ENCODE results near the gene THBS2.

The THBS2 gene

DNA sequence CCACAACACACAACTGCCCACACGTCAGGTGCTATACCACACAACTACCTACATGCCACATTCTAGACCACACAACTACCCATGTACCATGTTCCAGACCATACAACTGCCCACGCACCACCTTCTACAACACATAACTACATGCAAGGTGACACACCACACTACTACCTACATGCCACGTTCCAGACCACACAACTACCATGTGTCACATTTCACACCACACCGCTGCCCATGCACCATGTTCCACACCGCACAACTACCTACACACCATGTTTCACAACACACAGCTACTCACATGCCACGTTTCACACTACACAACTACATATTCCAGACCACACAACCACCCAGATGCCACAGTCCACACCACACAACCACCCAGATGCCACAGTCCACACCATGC, 19.8 kb downstream of the THBS2 start:
- no peaks in the 10 kb centered on the region for H3K9me3 ChIP-seq (replicated peaks; ENCODE audit: insufficient read depth, low read length)
- H3K36me3 ChIP-seq (replicated peaks; ENCODE audit: insufficient read depth, low read length): no peaks in the 10 kb centered on the region
- no peaks in the 10 kb centered on the region for H3K79me2 ChIP-seq (ENCODE audit: low read length)
- no peaks in the 10 kb centered on the region for H3K9me2 ChIP-seq (replicated peaks; ENCODE audit: insufficient read depth, low read length)
- TF ChIP-seq, protein P1, sequence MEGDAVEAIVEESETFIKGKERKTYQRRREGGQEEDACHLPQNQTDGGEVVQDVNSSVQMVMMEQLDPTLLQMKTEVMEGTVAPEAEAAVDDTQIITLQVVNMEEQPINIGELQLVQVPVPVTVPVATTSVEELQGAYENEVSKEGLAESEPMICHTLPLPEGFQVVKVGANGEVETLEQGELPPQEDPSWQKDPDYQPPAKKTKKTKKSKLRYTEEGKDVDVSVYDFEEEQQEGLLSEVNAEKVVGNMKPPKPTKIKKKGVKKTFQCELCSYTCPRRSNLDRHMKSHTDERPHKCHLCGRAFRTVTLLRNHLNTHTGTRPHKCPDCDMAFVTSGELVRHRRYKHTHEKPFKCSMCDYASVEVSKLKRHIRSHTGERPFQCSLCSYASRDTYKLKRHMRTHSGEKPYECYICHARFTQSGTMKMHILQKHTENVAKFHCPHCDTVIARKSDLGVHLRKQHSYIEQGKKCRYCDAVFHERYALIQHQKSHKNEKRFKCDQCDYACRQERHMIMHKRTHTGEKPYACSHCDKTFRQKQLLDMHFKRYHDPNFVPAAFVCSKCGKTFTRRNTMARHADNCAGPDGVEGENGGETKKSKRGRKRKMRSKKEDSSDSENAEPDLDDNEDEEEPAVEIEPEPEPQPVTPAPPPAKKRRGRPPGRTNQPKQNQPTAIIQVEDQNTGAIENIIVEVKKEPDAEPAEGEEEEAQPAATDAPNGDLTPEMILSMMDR (IDR thresholded peaks at IDR 0.05; ENCODE audit: low read length): no peak
- TF ChIP-seq EZH2phosphoT487 (IDR thresholded peaks at IDR 0.05; ENCODE audit: low read length): no peak
- no peak for TF ChIP-seq EZH2 (optimal IDR thresholded peaks at IDR 0.05; ENCODE audit: low read depth, low read length)
- no peak overlapping the region for H2AFZ ChIP-seq (ENCODE audit: low read length)
- H3F3A ChIP-seq (ENCODE audit: insufficient read depth, low read length): no peaks in the 10 kb centered on the region
- H3K4me3 ChIP-seq (ENCODE audit: low read length): no peak overlapping the region
- H3K27me3 ChIP-seq (replicated peaks; ENCODE audit: insufficient read depth, low read length): no peaks in the 10 kb centered on the region
- H3K27ac ChIP-seq (ENCODE audit: low read length): no peak overlapping the region
- no peak overlapping the region for H3K9ac ChIP-seq (ENCODE audit: low read length)
- H4K20me1 ChIP-seq (ENCODE audit: insufficient read depth, low read length): no peaks in the 10 kb centered on the region
- no peak for DNase-seq
- no peak overlapping the region for H3K4me2 ChIP-seq (ENCODE audit: low read depth, low read length)
- no peaks in the 10 kb centered on the region for H3K4me1 ChIP-seq (ENCODE audit: low read length)

- Histone ChIP-seq H2AFZ (ENCODE audit: low read length) (no peak overlapping the region), H3K4me3 (ENCODE audit: low read length) (no peak overlapping the region), H3K27me3 (replicated peaks; ENCODE audit: insufficient read depth, low read length) (no peaks in the 10 kb centered on the region), H3K4me1 (ENCODE audit: low read length) (no peaks in the 10 kb centered on the region), H3K79me2 (ENCODE audit: low read length) (no peaks in the 10 kb centered on the region), H3K9me2 (replicated peaks; ENCODE audit: insufficient read depth, low read length) (no peaks in the 10 kb centered on the region), H3F3A (ENCODE audit: insufficient read depth, low read length) (no peaks in the 10 kb centered on the region), H3K9ac (ENCODE audit: low read length) (no peak overlapping the region), H3K4me2 (ENCODE audit: low read depth, low read length) (no peak overlapping the region), H3K27ac (ENCODE audit: low read length) (no peak overlapping the region), H3K36me3 (replicated peaks; ENCODE audit: insufficient read depth, low read length) (no peaks in the 10 kb centered on the region), H3K9me3 (replicated peaks; ENCODE audit: insufficient read depth, low read length) (no peaks in the 10 kb centered on the region), H4K20me1 (ENCODE audit: insufficient read depth, low read length) (no peaks in the 10 kb centered on the region)
- DNase-seq: no peak
- TF ChIP-seq, protein P1 (IDR thresholded peaks at IDR 0.05; ENCODE audit: low read length): no peak
- TF ChIP-seq EZH2phosphoT487 (IDR thresholded peaks at IDR 0.05; ENCODE audit: low read length) (no peak), EZH2 (optimal IDR thresholded peaks at IDR 0.05; ENCODE audit: low read depth, low read length) (no peak)
Measured at GRCh38 chr6:169233181-169233580, 20.5 kb downstream of the THBS2 start.

DNA sequence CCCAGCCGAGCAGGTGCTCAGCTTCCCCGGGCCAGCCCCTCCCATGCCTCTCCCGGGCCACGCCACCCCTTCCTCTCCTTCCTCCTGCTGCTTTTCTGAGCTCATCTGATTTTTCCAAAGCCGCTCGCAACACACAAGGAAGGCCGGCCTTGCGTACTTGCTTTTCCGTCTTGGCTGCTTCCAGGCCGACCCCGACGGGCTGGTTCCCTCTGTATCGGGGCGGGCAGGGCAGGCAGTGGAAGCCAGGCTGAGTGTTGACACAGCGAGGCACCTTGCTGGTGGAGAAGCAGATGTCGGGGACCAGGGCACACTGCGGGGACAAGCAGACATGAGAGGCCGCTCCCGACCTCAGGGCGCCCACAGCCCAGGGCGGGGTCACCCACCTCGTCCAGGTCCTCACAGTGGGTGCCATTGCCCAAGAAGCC, 21.1 kb downstream of the THBS2 start:
- no peaks in the 10 kb centered on the region for H3F3A ChIP-seq (ENCODE audit: insufficient read depth, low read length)
- no peak overlapping the region for H3K9ac ChIP-seq (ENCODE audit: low read length)
- H3K27ac ChIP-seq (ENCODE audit: low read length): no peak overlapping the region
- H4K20me1 ChIP-seq (ENCODE audit: insufficient read depth, low read length): no peaks in the 10 kb centered on the region
- DNase-seq: no peak
- no peaks in the 10 kb centered on the region for H3K79me2 ChIP-seq (ENCODE audit: low read length)
- no peak overlapping the region for H2AFZ ChIP-seq (ENCODE audit: low read length)
- H3K9me2 ChIP-seq (replicated peaks; ENCODE audit: insufficient read depth, low read length): no peaks in the 10 kb centered on the region
- TF ChIP-seq, protein P1 (IDR thresholded peaks at IDR 0.05; ENCODE audit: low read length): no peak
- TF ChIP-seq EZH2 (optimal IDR thresholded peaks at IDR 0.05; ENCODE audit: low read depth, low read length) (no peak), EZH2phosphoT487 (IDR thresholded peaks at IDR 0.05; ENCODE audit: low read length) (no peak)
- H3K27me3 ChIP-seq (replicated peaks; ENCODE audit: insufficient read depth, low read length): no peaks in the 10 kb centered on the region
- no peak overlapping the region for H3K4me2 ChIP-seq (ENCODE audit: low read depth, low read length)
- no peaks in the 10 kb centered on the region for H3K36me3 ChIP-seq (replicated peaks; ENCODE audit: insufficient read depth, low read length)
- H3K9me3 ChIP-seq (replicated peaks; ENCODE audit: insufficient read depth, low read length): no peaks in the 10 kb centered on the region
- no peaks in the 10 kb centered on the region for H3K4me1 ChIP-seq (ENCODE audit: low read length)
- no peak overlapping the region for H3K4me3 ChIP-seq (ENCODE audit: low read length)
